GM23248 (cell line): Measurements from ENCODE around the gene CAPN11. TPM values are rescaled to one million over a fixed set of nuclear protein-coding genes. Genes with fewer than 3 reads are reported as not detected.

Experiments used
- DNase-seq: peaks from one replicate; pipeline ENCODE4 v3.0.0-alpha.2; 2015
- H2AFZ ChIP-seq: fragments of 200-600 bp; sonication (generic); 2 replicates; pipeline ENCODE4 v1.6.1; 2016; ENCODE audit warnings: antibody characterized with exemption
- H3F3A ChIP-seq: fragments of 200-600 bp; sonication (generic); 2 replicates; pipeline ENCODE4 v1.6.1; 2016; ENCODE audit warnings: mild to moderate bottlenecking, antibody characterized with exemption, mixed run types; ENCODE audit not compliant: insufficient read depth
- H3K27ac ChIP-seq: fragments of 200-600 bp; sonication (generic); 2 replicates; pipeline ENCODE4 v1.5.1; 2016; ENCODE audit warnings: mild to moderate bottlenecking
- H3K27me3 ChIP-seq: fragments of 200-600 bp; sonication (generic); replicated peaks from 2 replicates; pipeline ENCODE4 v1.6.1; 2016; ENCODE audit warnings: mild to moderate bottlenecking; ENCODE audit not compliant: insufficient read depth
- H3K36me3 ChIP-seq: fragments of 200-600 bp; sonication (generic); 2 replicates; pipeline ENCODE4 v1.6.1; 2016; ENCODE audit warnings: low read depth, mild to moderate bottlenecking
- H3K4me1 ChIP-seq: fragments of 200-600 bp; sonication (generic); 2 replicates; pipeline ENCODE4 v1.6.1; 2016; ENCODE audit warnings: mild to moderate bottlenecking; ENCODE audit not compliant: insufficient read depth
- H3K4me2 ChIP-seq: fragments of 200-600 bp; sonication (generic); one replicate; pipeline ENCODE4 v1.6.1; 2016; ENCODE audit warnings: mild to moderate bottlenecking; ENCODE audit not compliant: unreplicated experiment
- H3K4me3 ChIP-seq: fragments of 200-600 bp; sonication (generic); 2 replicates; pipeline ENCODE4 v1.5.1; 2016; ENCODE audit warnings: mild to moderate bottlenecking
- H3K79me2 ChIP-seq: fragments of 200-600 bp; sonication (generic); 2 replicates; pipeline ENCODE4 v1.6.1; 2016; ENCODE audit warnings: mild to moderate bottlenecking; ENCODE audit not compliant: insufficient read depth
- H3K9ac ChIP-seq: fragments of 200-600 bp; sonication (generic); 2 replicates; pipeline ENCODE4 v1.6.1; 2016; ENCODE audit warnings: mild to moderate bottlenecking
- H3K9me2 ChIP-seq: fragments of 200-600 bp; sonication (generic); 2 replicates; pipeline ENCODE4 v1.6.1; 2016; ENCODE audit warnings: mixed run types, mild to moderate bottlenecking, moderate library complexity; ENCODE audit not compliant: insufficient read depth
- H3K9me3 ChIP-seq: fragments of 200-600 bp; sonication (generic); one replicate; pipeline ENCODE4 v1.6.1; 2017; ENCODE audit warnings: low read depth
- H4K20me1 ChIP-seq: fragments of 200-600 bp; sonication (generic); 2 replicates; pipeline ENCODE4 v1.6.0; 2016; ENCODE audit not compliant: insufficient read depth
- EZH2 ChIP-seq: fragments of 200-600 bp; sonication (generic); IDR thresholded peaks from 2 replicates; pipeline ENCODE4 v1.6.1; 2018; ENCODE audit warnings: antibody characterized with exemption, mild to moderate bottlenecking; ENCODE audit not compliant: insufficient read depth, poor library complexity, severe bottlenecking
- EZH2phosphoT487 ChIP-seq: fragments of 200-600 bp; sonication (generic); IDR thresholded peaks from 2 replicates; pipeline ENCODE4 v1.6.1; 2018; ENCODE audit warnings: antibody characterized with exemption, moderate library complexity, mild to moderate bottlenecking, low read depth; ENCODE audit not compliant: insufficient read depth
- WGBS, 2 experiments: methylation state at CpG; one replicate each; pipeline ENCODE4 v1.1.6; 2015 to 2017; ENCODE audit warnings: low lambda C conversion rate in 2 of 2, low coverage in 1 of 2; ENCODE audit errors: missing lambda C conversion rate in 2 of 2; 5-methylcytosine and 5-hydroxymethylcytosine counted together
- in situ Hi-C: fragments of 300-500 bp; cut with MboI; formaldehyde crosslinking; loops from 2 replicates; pipeline ENCODE4 v1.15.0; 2020
- polyA plus RNA-seq: library from polyadenylated mRNA; unstranded; fragments of >200 nt; fragmentation: Nextera tagmentation; extraction: Ambion mirVana; gene quantifications from 2 replicates; pipeline ENCODE4 v1.2.1, GENCODE V29; 2016
- total RNA-seq: library from RNA; depleted of rRNA; stranded (reverse); fragments of >200 nt; shearing (Covaris generic); gene quantifications from 2 replicates; pipeline ENCODE4 v1.2.3, GENCODE V29; 2014

CAPN11 gene
- total and polyA plus RNA-seq, 2 experiments from 2014 or later = not detected

GRCh38 chr6:44221961-44222335 is 63.3 kb downstream of the CAPN11 start:
- peaks cover 19% of the 10 kb centered on the region for H3F3A ChIP-seq
- H3K4me1 ChIP-seq = peaks cover 20% of the 10 kb centered on the region
- peak overlapping the region; percentile 35 for H3K4me2 ChIP-seq
- H3K27ac ChIP-seq = no peak overlapping the region
- no peak overlapping the region for H3K4me3 ChIP-seq
- H3K9me3 ChIP-seq = no peaks in the 10 kb centered on the region
- H2AFZ ChIP-seq = peak overlapping the region; percentile 16; the same call in 1 of the 2 replicates
- no peaks in the 10 kb centered on the region for H4K20me1 ChIP-seq
- no peak for DNase-seq
- 50 to 55% methylated on average over 2 of the region's 2 CpGs for WGBS, 2 experiments
- in situ Hi-C loops = no loop called here
- H3K9me2 ChIP-seq = no peaks in the 10 kb centered on the region
- H3K9ac ChIP-seq = 0 out of 2 replicates have a peak overlapping the region, but pooled peaks have one; percentile 38
- H3K27me3 ChIP-seq = no peaks in the 10 kb centered on the region
- TF ChIP-seq EZH2phosphoT487 = no peak
- no peak for TF ChIP-seq EZH2
- H3K36me3 ChIP-seq = no peaks in the 10 kb centered on the region
- no peaks in the 10 kb centered on the region; the same call in 1 of the 2 replicates for H3K79me2 ChIP-seq

- peak overlapping the region; percentile 52; the same call in 1 of the 2 replicates for H3K9ac ChIP-seq
- H3K79me2 ChIP-seq = no peaks in the 10 kb centered on the region; the same call in 1 of the 2 replicates
- in situ Hi-C loops = no loop called here
- peak overlapping the region; percentile 71 for H2AFZ ChIP-seq
- H3K4me1 ChIP-seq = peaks cover 15% of the 10 kb centered on the region
- no peaks in the 10 kb centered on the region for H4K20me1 ChIP-seq
- H3K36me3 ChIP-seq = no peaks in the 10 kb centered on the region
- peak overlapping the region; percentile 67 for H3K4me3 ChIP-seq
- no peak overlapping the region for H3K27ac ChIP-seq
- no peaks in the 10 kb centered on the region for H3K27me3 ChIP-seq
- 5 to 7% methylated on average over 25 to 26 of the region's 26 CpGs for WGBS, 2 experiments
- H3K4me2 ChIP-seq = peak overlapping the region; percentile 60
- no peaks in the 10 kb centered on the region for H3K9me3 ChIP-seq
- TF ChIP-seq EZH2 = no peak
- no peak for TF ChIP-seq EZH2phosphoT487
- H3F3A ChIP-seq = peaks cover 19% of the 10 kb centered on the region
- no peaks in the 10 kb centered on the region for H3K9me2 ChIP-seq
- peak; percentile 45 for DNase-seq
These were observed 64.1 kb downstream of the CAPN11 start for GRCh38 chr6:44222486-44223318.

- peak within 1 kb of the TSS; percentile 67 for H3K4me3 ChIP-seq
- WGBS, 2 experiments = 0 to 1% methylated on average over 30 to 38 of the region's 73 CpGs
- no peaks in the 10 kb centered on the region for H3K9me2 ChIP-seq
- no peaks in the 10 kb centered on the region; the same call in 1 of the 2 replicates for H3K79me2 ChIP-seq
- in situ Hi-C loops = no loop called here
- TF ChIP-seq EZH2phosphoT487 (no peak), EZH2 (no peak)
- no peaks in the 10 kb centered on the region for H4K20me1 ChIP-seq
- H3K4me2 ChIP-seq = peak within 1 kb of the TSS; percentile 60
- H3K9me3 ChIP-seq = no peaks in the 10 kb centered on the region
- peaks cover 14% of the 10 kb centered on the region for H3F3A ChIP-seq
- DNase-seq = peak; percentile 75
- peaks cover 20% of the 10 kb centered on the region for H3K4me1 ChIP-seq
- peak within 1 kb of the TSS; percentile 52 for H3K9ac ChIP-seq
- no peaks in the 10 kb centered on the region for H3K36me3 ChIP-seq
- no peaks in the 10 kb centered on the region for H3K27me3 ChIP-seq
- no peak within 1 kb of the TSS for H3K27ac ChIP-seq
- peak within 1 kb of the TSS; percentile 71 for H2AFZ ChIP-seq
These were observed 64.9 kb downstream of the CAPN11 start, which contains the start of gene SLC29A1 for GRCh38 chr6:44223319-44224028. TSS of gene SLC29A1 (plus strand) at chr6:44223595. CDS start at chr6:44227314, 3,719 bp downstream.
